ENCODE data around the gene SLC8A3. TPM values are rescaled to one million over a fixed set of nuclear protein-coding genes. Genes with fewer than 3 reads are reported as not detected.

Gene SLC8A3
- total RNA-seq, 3 donors from 2014 or later (not counting 1 experiment from before 2014, with no cell fraction given): 0.30 to 0.56 (median 0.32) TPM

GRCh38 chr14:70108419-70108818 lies 80.3 kb downstream of the SLC8A3 start:
- Mint-ChIP-seq H3K27ac (no peak overlapping the region), H3K27me3 (ENCODE audit: low read depth in 2 of 2) (peaks cover 10 to 16% of the 10 kb centered on the region in 2 donors), H3K9me3 (no peaks in the 10 kb centered on the region), H3K4me1 (no peaks in the 10 kb centered on the region), H3K36me3 (no peaks in the 10 kb centered on the region), H3K4me3 (no peak overlapping the region)
- H3K4me1 ChIP-seq (ENCODE audit: control insufficient read depth, insufficient read depth, low read length): no peaks in the 10 kb centered on the region
- no peak overlapping the region for H3K4me3 ChIP-seq (ENCODE audit: low read length)
- no peak overlapping the region for H3K27ac ChIP-seq (ENCODE audit: low read length)
- H3K27me3 ChIP-seq (ENCODE audit: control insufficient read depth, insufficient read depth, low read length): no peaks in the 10 kb centered on the region
- intact Hi-C loops (cut with micrococcal nuclease): no loop called here
- H3K36me3 ChIP-seq (ENCODE audit: control insufficient read depth, insufficient read depth, low read length): no peaks in the 10 kb centered on the region
- no peaks in the 10 kb centered on the region for H3K9me3 ChIP-seq (ENCODE audit: control insufficient read depth, insufficient read depth, low read length)
- DNase-seq: no peak
- 95% methylated on average over 3 of the region's 3 CpGs for WGBS (ENCODE audit: insufficient coverage)
- no peak for TF ChIP-seq CTCF (IDR thresholded peaks at IDR 0.05)
- no peak for ATAC-seq

- H3K36me3 ChIP-seq (ENCODE audit: control insufficient read depth, insufficient read depth, low read length): no peaks in the 10 kb centered on the region
- Mint-ChIP-seq H3K4me1 (no peaks in the 10 kb centered on the region), H3K9me3 (no peaks in the 10 kb centered on the region), H3K36me3 (no peaks in the 10 kb centered on the region), H3K27me3 (ENCODE audit: low read depth in 2 of 2) (peaks cover 16 to 25% of the 10 kb centered on the region in 2 donors), H3K27ac (no peak overlapping the region), H3K4me3 (no peak overlapping the region)
- H3K27ac ChIP-seq (ENCODE audit: low read length): no peak overlapping the region
- intact Hi-C loops (cut with micrococcal nuclease): no loop called here
- no peak for DNase-seq
- WGBS (ENCODE audit: insufficient coverage): 90% methylated on average over 2 of the region's 2 CpGs
- H3K4me1 ChIP-seq (ENCODE audit: control insufficient read depth, insufficient read depth, low read length): no peaks in the 10 kb centered on the region
- H3K27me3 ChIP-seq (ENCODE audit: control insufficient read depth, insufficient read depth, low read length): no peaks in the 10 kb centered on the region
- no peaks in the 10 kb centered on the region for H3K9me3 ChIP-seq (ENCODE audit: control insufficient read depth, insufficient read depth, low read length)
- TF ChIP-seq CTCF (IDR thresholded peaks at IDR 0.05): no peak
- no peak overlapping the region for H3K4me3 ChIP-seq (ENCODE audit: low read length)
- ATAC-seq: no peak
Observed at GRCh38 chr14:70107309-70107708, 81.4 kb downstream of the SLC8A3 start.

- no peaks in the 10 kb centered on the region for H3K36me3 Mint-ChIP-seq
- Histone ChIP-seq H3K9me3 (ENCODE audit: control insufficient read depth, insufficient read depth, low read length) (no peaks in the 10 kb centered on the region), H3K27me3 (ENCODE audit: control insufficient read depth, insufficient read depth, low read length) (peaks cover 3% of the 10 kb centered on the region), H3K4me1 (ENCODE audit: control insufficient read depth, insufficient read depth, low read length) (no peaks in the 10 kb centered on the region), H3K27ac (ENCODE audit: low read length) (no peak overlapping the region), H3K36me3 (ENCODE audit: control insufficient read depth, insufficient read depth, low read length) (no peaks in the 10 kb centered on the region), H3K4me3 (ENCODE audit: low read length) (no peak overlapping the region)
- DNase-seq: no peak
- H3K4me1 Mint-ChIP-seq: no peaks in the 10 kb centered on the region
- ATAC-seq: no peak
- 89% methylated on average over 3 of the region's 3 CpGs for WGBS (ENCODE audit: insufficient coverage)
- H3K9me3 Mint-ChIP-seq: no peaks in the 10 kb centered on the region
- no peak overlapping the region for H3K27ac Mint-ChIP-seq
- no peak overlapping the region for H3K4me3 Mint-ChIP-seq
- intact Hi-C loops (cut with micrococcal nuclease): no loop called here
- H3K27me3 Mint-ChIP-seq (ENCODE audit: low read depth in 2 of 2): peaks cover 24 to 50% of the 10 kb centered on the region in 2 donors
- TF ChIP-seq CTCF (IDR thresholded peaks at IDR 0.05): no peak
Observed at GRCh38 chr14:70100071-70100470, 88.7 kb downstream of the SLC8A3 start.

- Histone ChIP-seq H3K4me1 (ENCODE audit: control insufficient read depth, insufficient read depth, low read length) (no peaks in the 10 kb centered on the region), H3K27me3 (ENCODE audit: control insufficient read depth, insufficient read depth, low read length) (peaks cover 3% of the 10 kb centered on the region), H3K27ac (ENCODE audit: low read length) (no peak overlapping the region), H3K36me3 (ENCODE audit: control insufficient read depth, insufficient read depth, low read length) (no peaks in the 10 kb centered on the region), H3K4me3 (ENCODE audit: low read length) (no peak overlapping the region), H3K9me3 (ENCODE audit: control insufficient read depth, insufficient read depth, low read length) (no peaks in the 10 kb centered on the region)
- H3K27me3 Mint-ChIP-seq (ENCODE audit: low read depth in 2 of 2): peaks cover 24 to 44% of the 10 kb centered on the region in 2 donors
- no peak for ATAC-seq
- H3K36me3 Mint-ChIP-seq: no peaks in the 10 kb centered on the region
- no peak overlapping the region for H3K27ac Mint-ChIP-seq
- intact Hi-C loops (cut with micrococcal nuclease): no loop called here
- TF ChIP-seq CTCF (IDR thresholded peaks at IDR 0.05): no peak
- no peaks in the 10 kb centered on the region for H3K9me3 Mint-ChIP-seq
- H3K4me1 Mint-ChIP-seq: no peaks in the 10 kb centered on the region
- DNase-seq: no peak
- H3K4me3 Mint-ChIP-seq: no peak overlapping the region
- 23% methylated on average over 6 of the region's 6 CpGs for WGBS (ENCODE audit: insufficient coverage)
Observed at GRCh38 chr14:70098250-70098809, 90.4 kb downstream of the SLC8A3 start.

Data from natural killer cell (primary cell).